Fibroblast of lung (primary cell): Measurements from ENCODE around the gene GRID1. TPM values are rescaled to one million over a fixed set of nuclear protein-coding genes. Genes with fewer than 3 reads are reported as not detected.

ENCODE experiments used
- DNase-seq, 2 donors: peaks; one replicate each; pipeline versions ENCODE4 v3.0.0 to v3.0.0-alpha.2; 2010; ENCODE audit warnings: low read depth in 2 of 2
- H2AFZ ChIP-seq: 2 replicates; pipeline ENCODE4 v1.5.1; 2012; ENCODE audit warnings: low read length, control low read depth, inconsistent platforms
- H3K27ac ChIP-seq: 2 replicates; pipeline ENCODE4 v1.5.1; 2011; ENCODE audit warnings: low read length, control low read depth; ENCODE audit not compliant: insufficient read depth
- H3K27me3 ChIP-seq: 2 replicates; pipeline ENCODE4 v1.5.1; 2011; ENCODE audit warnings: mild to moderate bottlenecking, low read length; ENCODE audit not compliant: control insufficient read depth, insufficient read depth
- H3K36me3 ChIP-seq: 2 replicates; pipeline ENCODE4 v1.5.1; 2011; ENCODE audit warnings: low read length; ENCODE audit not compliant: control insufficient read depth, insufficient read depth
- H3K4me1 ChIP-seq: 2 replicates; pipeline ENCODE4 v1.5.1; 2011; ENCODE audit warnings: low read length; ENCODE audit not compliant: control insufficient read depth, insufficient read depth; ENCODE audit errors: extremely low read depth
- H3K4me2 ChIP-seq: 2 replicates; pipeline ENCODE4 v1.5.1; 2011; ENCODE audit warnings: low read length, control low read depth; ENCODE audit not compliant: insufficient read depth; ENCODE audit errors: extremely low read depth
- H3K4me3 ChIP-seq, 4 experiments: fragments of 200-600 bp in 1 of 4; sonication (generic) in 1 of 4; replicated peaks in 1 of 4; 2 replicates each; pipeline ENCODE4 v1.5.1; 2011 to 2016; ENCODE audit warnings: low read length in 4 of 4, low read depth in 3 of 4, mild to moderate bottlenecking in 3 of 4, control low read depth in 2 of 4, inconsistent platforms in 1 of 4, mixed read lengths in 1 of 4; ENCODE audit not compliant: insufficient read depth in 1 of 4; ENCODE audit errors: control extremely low read depth in 1 of 4
- H3K79me2 ChIP-seq: 2 replicates; pipeline ENCODE4 v1.5.1; 2012; ENCODE audit warnings: mild to moderate bottlenecking, low read length, inconsistent platforms; ENCODE audit not compliant: control insufficient read depth, insufficient read depth
- H3K9ac ChIP-seq: 2 replicates; pipeline ENCODE4 v1.5.1; 2011; ENCODE audit warnings: mild to moderate bottlenecking, low read length, control low read depth; ENCODE audit not compliant: insufficient read depth
- H3K9me3 ChIP-seq: 2 replicates; pipeline ENCODE4 v1.5.1; 2012; ENCODE audit warnings: low read depth, low read length; ENCODE audit not compliant: control insufficient read depth, insufficient read depth
- H4K20me1 ChIP-seq: 2 replicates; pipeline ENCODE4 v1.5.1; 2011; ENCODE audit warnings: low read length; ENCODE audit not compliant: control insufficient read depth, insufficient read depth; ENCODE audit errors: extremely low read depth
- CTCF ChIP-seq, 2 donors: IDR thresholded peaks in 1 of 2; conservative IDR thresholded peaks in 1 of 2; 1 replicate in 1 of 2; 2 replicates in 1 of 2; pipeline ENCODE4 v1.5.1; 2011 to 2012; ENCODE audit warnings: low read length in 2 of 2, control low read depth in 1 of 2, inconsistent platforms in 1 of 2, low read depth in 1 of 2, mild to moderate bottlenecking in 1 of 2
- EZH2 ChIP-seq: IDR thresholded peaks from 2 replicates; pipeline ENCODE4 v1.5.1; 2012; ENCODE audit warnings: low read length, control low read depth, mild to moderate bottlenecking; ENCODE audit errors: missing control alignments
- polyA plus RNA-seq, 2 donors: library from polyadenylated mRNA; depleted of rRNA in 1 of 2; stranded (reverse) in 1 of 2; unstranded in 1 of 2; fragments of >200 nt; gene quantifications; 2 replicates each; pipeline ENCODE4 v1.2.1, GENCODE V29; 2011 to 2012; ENCODE audit warnings: missing spikeins in 1 of 2
- total RNA-seq: library from RNA; depleted of rRNA; stranded (reverse); fragments of >200 nt; gene quantifications from 2 replicates; pipeline ENCODE4 v1.2.1, GENCODE V29; 2014

GRID1 gene
- total and polyA plus RNA-seq, 2 donors (not counting 1 experiment from before 2014, with no cell fraction given), result 0.03 to 0.33 TPM

GRCh38 chr10:85665078-85665477, 701.5 kb downstream of the GRID1 start:
- no peaks in the 10 kb centered on the region for H3K79me2 ChIP-seq
- H3K9me3 ChIP-seq, result no peaks in the 10 kb centered on the region
- no peaks in the 10 kb centered on the region for H3K4me1 ChIP-seq
- no peak for DNase-seq
- TF ChIP-seq CTCF (conservative IDR thresholded peaks at IDR 0.05 in 1 of 2, IDR thresholded peaks at IDR 0.05 in 1 of 2; ENCODE audit: low read depth in 1 of 2, low read length in 2 of 2) (no peak), EZH2 (no peak)
- H4K20me1 ChIP-seq, result no peaks in the 10 kb centered on the region
- no peak overlapping the region for H3K9ac ChIP-seq
- no peak overlapping the region for H3K4me2 ChIP-seq
- no peaks in the 10 kb centered on the region for H3K27me3 ChIP-seq
- no peak overlapping the region for H3K4me3 ChIP-seq
- no peaks in the 10 kb centered on the region for H3K36me3 ChIP-seq
- H3K27ac ChIP-seq, result no peak overlapping the region
- H2AFZ ChIP-seq, result no peak overlapping the region

DNA sequence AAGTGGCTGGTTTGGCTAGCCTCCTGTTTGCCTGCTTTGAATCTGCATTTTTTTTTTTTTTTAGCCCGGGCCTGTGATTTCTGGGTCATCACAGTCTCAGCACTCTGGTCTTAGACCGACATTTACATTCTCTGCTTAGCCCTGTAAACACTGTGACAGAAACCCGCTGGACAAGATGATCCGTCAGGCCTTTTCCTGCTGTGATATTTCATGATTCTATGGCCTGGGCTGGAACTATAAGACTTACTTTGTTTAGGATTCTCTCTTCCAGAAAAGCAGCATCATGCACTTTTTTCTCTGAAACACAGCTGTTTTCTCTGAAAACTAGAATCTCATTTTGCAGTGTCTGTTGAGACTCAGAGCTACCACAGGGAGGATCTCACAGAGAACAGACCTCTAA, 705.5 kb downstream of the GRID1 start:
- no peaks in the 10 kb centered on the region for H3K27me3 ChIP-seq
- no peaks in the 10 kb centered on the region for H3K4me1 ChIP-seq
- no peak overlapping the region for H3K4me3 ChIP-seq
- no peaks in the 10 kb centered on the region for H4K20me1 ChIP-seq
- DNase-seq, result no peak
- no peak overlapping the region for H3K9ac ChIP-seq
- TF ChIP-seq EZH2 (no peak), CTCF (conservative IDR thresholded peaks at IDR 0.05 in 1 of 2, IDR thresholded peaks at IDR 0.05 in 1 of 2; ENCODE audit: low read depth in 1 of 2, low read length in 2 of 2) (no peak)
- no peaks in the 10 kb centered on the region for H3K9me3 ChIP-seq
- no peaks in the 10 kb centered on the region for H3K79me2 ChIP-seq
- H3K27ac ChIP-seq, result no peak overlapping the region
- H2AFZ ChIP-seq, result no peak overlapping the region
- no peaks in the 10 kb centered on the region for H3K36me3 ChIP-seq
- no peak overlapping the region for H3K4me2 ChIP-seq

DNA sequence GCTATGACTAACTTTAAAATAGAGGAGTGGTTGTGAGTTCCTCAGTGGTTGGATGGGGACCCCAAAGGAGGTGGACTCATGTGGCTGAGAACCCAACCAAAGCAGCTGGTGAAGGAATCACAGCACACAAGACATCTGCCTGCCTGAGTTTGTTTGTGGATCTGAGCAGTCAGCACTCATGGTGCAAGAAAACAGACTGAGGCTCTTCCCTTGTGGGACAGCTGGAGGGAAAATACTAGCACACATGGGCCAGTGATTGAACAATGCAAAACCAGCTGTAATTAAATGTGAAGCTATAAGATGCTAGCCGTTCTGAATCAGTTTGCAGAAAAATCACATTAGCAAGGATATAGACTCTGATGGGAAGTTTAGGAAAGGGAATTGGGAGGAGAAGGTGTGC, 707.3 kb downstream of the GRID1 start:
- H3K79me2 ChIP-seq, result no peaks in the 10 kb centered on the region
- no peaks in the 10 kb centered on the region for H3K27me3 ChIP-seq
- H3K9me3 ChIP-seq, result no peaks in the 10 kb centered on the region
- DNase-seq, result no peak
- H3K4me2 ChIP-seq, result no peak overlapping the region
- TF ChIP-seq EZH2 (no peak), CTCF (conservative IDR thresholded peaks at IDR 0.05 in 1 of 2, IDR thresholded peaks at IDR 0.05 in 1 of 2; ENCODE audit: low read depth in 1 of 2, low read length in 2 of 2) (no peak)
- no peaks in the 10 kb centered on the region for H3K4me1 ChIP-seq
- no peak overlapping the region for H3K9ac ChIP-seq
- no peaks in the 10 kb centered on the region for H4K20me1 ChIP-seq
- no peak overlapping the region for H3K4me3 ChIP-seq
- H3K36me3 ChIP-seq, result no peaks in the 10 kb centered on the region
- H3K27ac ChIP-seq, result no peak overlapping the region
- H2AFZ ChIP-seq, result no peak overlapping the region
